Subcutaneous adipose tissue (tissue), 4 donors: ENCODE data around the gene PYGB. TPM values are rescaled to one million over a fixed set of nuclear protein-coding genes. Genes with fewer than 3 reads are reported as not detected.

Experiments
- total RNA-seq, 4 donors: library from RNA; depleted of rRNA; stranded (reverse); fragments of >200 nt; gene quantifications; one replicate each; pipeline ENCODE4 v1.1.0, GENCODE V29; 2016
- TF ChIP-seq, protein P1 (sequence below): fragments of 450-650 bp; IDR thresholded peaks from one replicate; pipeline ENCODE4 v1.5.1; 2016; ENCODE audit warnings: low read depth, mild to moderate bottlenecking, control low read depth, antibody characterized with exemption, moderate library complexity

The PYGB gene
- total RNA-seq, 4 donors from 2014 or later, result 99.3 to 216 (median 137) TPM

DNA sequence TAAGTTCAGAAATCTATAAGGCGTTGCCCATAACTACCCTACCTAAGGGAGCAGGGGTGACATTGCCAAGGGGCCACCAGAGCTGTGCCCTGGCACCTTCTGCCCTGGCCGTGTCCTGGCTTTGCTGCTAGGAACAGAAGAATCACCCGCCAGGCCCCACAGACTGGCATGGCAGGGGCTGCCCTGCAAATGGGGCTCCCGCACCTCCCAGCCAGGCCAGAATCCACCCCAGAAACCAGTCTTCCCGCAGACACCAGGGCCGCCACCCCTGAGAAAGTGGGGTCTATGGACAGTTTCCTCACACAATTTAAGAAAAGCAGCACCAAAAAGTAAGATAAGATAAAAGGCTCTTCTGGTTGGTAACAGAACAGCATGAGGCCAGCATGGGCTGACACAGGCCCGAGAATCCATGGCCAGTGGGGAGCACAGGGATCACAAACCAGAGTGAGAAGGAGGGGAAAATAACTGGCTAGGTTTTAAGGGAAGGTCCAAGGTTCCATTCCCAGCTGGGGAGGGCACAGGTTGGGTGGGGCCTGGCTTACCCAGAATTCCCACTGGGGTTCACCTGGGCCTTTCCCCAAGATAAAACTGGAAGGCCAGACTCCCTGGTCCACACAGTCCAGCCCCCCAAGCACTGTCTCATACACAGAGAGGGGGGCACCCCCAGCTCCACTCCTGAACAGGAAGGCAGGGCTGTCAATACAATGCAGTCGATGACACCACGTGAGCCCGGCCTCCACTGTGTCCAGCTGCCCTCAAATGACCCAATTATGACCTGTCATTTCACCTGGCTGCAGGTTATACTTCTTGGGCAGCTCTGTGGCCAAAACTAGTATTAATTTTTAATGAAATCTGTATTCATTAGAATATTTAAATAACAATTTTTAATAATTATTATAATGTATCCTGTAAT, 59.4 kb downstream of the PYGB start:
- TF ChIP-seq, protein P1, sequence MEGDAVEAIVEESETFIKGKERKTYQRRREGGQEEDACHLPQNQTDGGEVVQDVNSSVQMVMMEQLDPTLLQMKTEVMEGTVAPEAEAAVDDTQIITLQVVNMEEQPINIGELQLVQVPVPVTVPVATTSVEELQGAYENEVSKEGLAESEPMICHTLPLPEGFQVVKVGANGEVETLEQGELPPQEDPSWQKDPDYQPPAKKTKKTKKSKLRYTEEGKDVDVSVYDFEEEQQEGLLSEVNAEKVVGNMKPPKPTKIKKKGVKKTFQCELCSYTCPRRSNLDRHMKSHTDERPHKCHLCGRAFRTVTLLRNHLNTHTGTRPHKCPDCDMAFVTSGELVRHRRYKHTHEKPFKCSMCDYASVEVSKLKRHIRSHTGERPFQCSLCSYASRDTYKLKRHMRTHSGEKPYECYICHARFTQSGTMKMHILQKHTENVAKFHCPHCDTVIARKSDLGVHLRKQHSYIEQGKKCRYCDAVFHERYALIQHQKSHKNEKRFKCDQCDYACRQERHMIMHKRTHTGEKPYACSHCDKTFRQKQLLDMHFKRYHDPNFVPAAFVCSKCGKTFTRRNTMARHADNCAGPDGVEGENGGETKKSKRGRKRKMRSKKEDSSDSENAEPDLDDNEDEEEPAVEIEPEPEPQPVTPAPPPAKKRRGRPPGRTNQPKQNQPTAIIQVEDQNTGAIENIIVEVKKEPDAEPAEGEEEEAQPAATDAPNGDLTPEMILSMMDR, result no peak

DNA sequence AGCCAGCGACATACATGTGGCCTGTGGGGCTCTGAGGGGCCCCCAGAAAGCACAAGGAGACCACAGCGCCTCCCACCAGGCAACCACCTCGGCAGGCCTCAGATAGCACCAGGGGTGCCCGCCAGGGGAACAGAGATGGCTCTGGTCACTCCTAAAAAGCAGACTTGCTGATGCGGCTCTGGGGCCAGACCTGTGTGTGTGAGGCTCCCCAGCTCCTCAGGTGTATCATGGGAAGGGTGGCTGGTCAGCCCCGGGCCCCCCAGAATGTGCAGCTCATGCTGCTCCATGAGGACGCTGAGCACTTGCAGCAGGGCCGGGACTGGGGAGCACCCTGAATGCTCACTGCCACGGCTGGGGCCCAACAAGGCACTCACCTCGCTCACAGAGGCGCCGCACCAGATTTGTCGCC, 60.2 kb downstream of the PYGB start:
- TF ChIP-seq, protein P1, result no peak

DNA sequence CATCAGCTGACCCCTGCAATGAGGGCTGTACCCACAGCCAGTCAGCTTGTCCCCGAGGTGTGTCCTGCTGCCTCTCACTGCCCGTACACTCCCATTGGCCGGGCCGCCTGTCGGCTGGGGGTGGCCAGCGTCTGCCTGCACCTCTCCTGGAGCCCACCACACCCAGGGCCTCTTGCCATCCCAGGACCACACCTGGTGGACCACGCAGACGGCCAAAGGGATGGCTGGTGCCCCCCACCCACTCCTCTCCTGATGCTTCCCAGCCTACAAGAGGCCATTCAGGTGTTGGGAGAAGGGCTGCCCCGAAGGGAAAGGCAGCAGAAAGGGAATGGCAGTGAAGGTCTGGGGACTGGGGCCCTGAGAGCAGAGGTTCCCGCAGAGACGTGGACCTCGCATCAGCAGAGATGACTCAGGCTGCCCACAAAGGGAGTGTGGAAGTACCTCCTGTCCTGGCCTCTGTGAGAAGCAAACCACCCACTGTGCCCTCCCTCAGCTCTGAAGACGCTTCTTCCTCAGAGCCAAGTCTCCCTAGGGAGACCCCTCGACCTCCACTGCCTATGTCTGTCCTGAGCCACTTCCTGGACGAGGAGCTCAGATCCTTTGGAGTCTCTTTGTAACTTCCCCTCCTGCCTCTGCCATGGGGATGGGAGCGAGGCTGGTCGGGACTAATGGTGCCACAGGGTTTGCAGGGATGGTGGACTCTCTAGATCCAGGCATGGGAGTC, 60.9 kb downstream of the PYGB start:
- TF ChIP-seq, protein P1, result no peak

DNA sequence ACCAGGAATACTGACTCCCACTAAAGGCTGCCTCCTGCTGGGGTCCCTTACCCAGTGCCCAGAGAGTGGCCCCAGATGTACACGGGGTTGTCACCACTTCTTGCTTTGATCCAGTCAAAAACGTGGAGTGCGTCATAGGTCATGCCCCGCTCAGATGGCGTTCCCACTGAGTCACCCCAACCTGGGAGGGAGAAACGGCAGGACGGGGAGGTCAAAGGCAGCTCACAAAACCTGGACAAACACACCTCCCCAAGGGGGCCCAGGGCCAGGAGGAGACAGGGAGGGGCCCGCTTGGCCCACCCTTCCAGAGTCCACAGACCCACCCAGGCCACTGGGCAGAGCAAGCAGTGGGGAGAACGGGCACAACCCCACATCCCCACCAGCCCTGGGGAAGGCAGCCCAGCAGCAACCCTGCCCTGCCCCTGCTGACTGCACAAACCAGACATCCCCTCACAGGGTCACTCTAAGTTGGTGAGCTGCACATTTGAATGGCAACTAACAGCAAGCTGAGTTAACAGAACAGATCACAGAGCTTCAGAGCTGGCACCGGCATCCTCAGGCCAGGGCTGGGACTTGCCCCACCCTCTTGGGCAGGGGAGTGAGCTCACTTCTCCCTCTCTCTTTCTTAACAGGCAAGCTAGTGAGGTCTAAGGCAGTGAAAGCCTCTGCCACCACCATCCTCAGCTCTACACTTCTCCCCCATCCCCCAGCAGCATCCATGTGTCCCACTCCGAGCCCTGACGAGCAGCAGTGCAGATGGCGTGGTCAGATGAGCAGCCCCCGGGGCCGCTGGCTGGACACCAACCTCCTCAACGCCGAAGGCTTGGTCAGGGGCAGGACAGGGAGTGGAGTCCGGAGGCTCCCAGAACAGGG, 61.7 kb downstream of the PYGB start:
- TF ChIP-seq, protein P1, result no peak

DNA sequence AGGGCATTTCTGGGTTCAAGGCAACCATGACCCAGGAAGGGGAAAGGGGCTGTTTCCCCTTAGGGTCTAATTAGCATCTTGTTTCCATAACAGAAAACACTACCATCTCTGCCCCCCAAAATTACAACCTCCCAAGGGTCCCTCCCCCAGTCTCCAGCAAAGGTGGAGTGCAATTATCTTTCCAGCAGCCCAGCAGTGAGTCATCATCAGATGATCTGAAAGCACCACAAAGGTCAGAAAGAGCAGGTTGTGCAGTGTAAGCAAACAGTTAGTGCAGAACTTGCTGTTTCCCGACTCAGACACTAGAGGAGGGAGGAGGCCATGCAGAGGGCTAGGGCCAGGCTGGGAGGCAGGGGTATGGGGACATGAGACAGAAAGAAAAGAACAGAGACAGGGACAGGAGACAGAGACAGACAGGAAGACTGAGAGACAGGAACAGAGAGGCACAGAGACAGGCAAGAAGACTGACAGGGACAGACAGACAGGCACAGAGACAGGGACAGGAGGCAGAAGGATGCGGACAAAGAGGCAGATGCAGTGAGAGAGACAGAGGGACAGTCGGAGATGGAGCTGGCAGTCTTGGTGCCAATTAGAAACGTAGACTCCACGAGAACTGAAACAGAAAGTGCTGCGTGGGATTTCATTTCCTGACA, 62.5 kb downstream of the PYGB start:
- TF ChIP-seq, protein P1, result no peak

DNA sequence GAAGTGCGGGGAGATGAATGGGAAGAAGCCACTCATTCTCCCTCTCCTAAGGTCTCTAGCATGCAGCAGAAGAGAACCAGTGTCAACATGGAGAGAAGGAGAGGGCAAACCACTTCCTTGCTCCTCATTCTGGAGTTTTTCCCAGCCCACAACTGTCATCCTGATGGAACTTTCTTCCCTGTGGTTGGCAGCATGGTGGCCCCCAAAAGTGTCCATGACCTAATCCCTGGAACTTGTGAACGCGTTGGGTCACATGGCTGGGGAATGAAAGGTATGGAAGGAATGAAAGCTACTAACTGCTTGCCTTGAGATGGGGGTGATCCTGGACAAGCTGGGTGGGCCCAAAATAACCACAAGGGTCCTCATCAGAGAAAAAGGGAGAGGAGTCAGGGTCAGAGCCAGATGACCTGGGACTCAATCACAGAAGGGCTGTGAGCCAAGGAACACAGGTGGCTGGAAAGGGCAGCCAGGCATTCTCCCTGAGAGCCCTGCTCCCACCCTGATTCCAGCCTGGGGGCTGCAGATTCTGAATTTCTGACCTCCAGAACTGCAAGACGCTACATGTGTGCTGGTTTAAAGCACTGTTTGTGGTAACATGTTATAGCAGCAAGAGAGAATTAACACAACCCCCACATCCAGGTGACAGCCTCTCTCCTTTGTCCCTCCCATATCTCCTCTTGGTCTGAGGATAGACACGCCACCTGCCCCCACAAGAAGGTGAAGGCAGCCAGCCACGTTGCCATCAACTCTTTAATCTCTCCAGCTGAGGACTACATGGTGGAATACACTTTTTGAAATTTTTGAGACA, 63.2 kb downstream of the PYGB start:
- TF ChIP-seq, protein P1, result no peak
